ENCODE results near the gene SHANK1. TPM values are rescaled to one million over a fixed set of nuclear protein-coding genes. Genes with fewer than 3 reads are reported as not detected.

SHANK1 gene
- total and polyA plus RNA-seq, 2 donors (not counting 3 experiments of a cell fraction or from before 2014, with no cell fraction given) = 0.66 to 1.9 TPM

GRCh38 chr19:50720921-50721381, 1.3 kb upstream of the SHANK1 start:
- H3K4me2 ChIP-seq (ENCODE audit: insufficient read depth, low read length) = no peak overlapping the region
- intact Hi-C loops (cut with micrococcal nuclease) (loop anchor here (5.0 kb wide), 3 partner anchors 114 to 394 kb away; partner anchors contain the start of gene KCNC3), dilution Hi-C loops (cut with MboI; ENCODE audit: extremely low pct_ligation_motif_present, low sequenced_read_pairs) (no loop called here)
- no peaks in the 10 kb centered on the region for H3K36me3 ChIP-seq (ENCODE audit: control insufficient read depth in 2 of 2, extremely low read depth in 1 of 2, insufficient read depth in 2 of 2, low read length in 2 of 2)
- no peaks in the 10 kb centered on the region for H3K9me3 ChIP-seq (replicated peaks; ENCODE audit: control insufficient read depth, insufficient read depth, low read length)
- no peak overlapping the region for H3K27ac ChIP-seq (ENCODE audit: insufficient read depth, low read depth, low read length)
- H3K9me1 ChIP-seq (replicated peaks; ENCODE audit: control insufficient read depth, extremely low read depth, insufficient read depth, low read length) = no peaks in the 10 kb centered on the region
- H3K27me3 ChIP-seq (ENCODE audit: control insufficient read depth in 2 of 2, insufficient read depth in 2 of 2, low read length in 2 of 2) = peaks cover 3% of the 10 kb centered on the region in 2 experiments
- DNase-seq (ENCODE audit: low read depth, low spot score) = no peak
- ChIA-PET POLR2A (interaction anchor here (0.6 kb wide), 1 partner anchor 8 kb away, joined by 5 read pairs; no protein-coding TSS in a partner anchor), CTCF (interaction anchor here (0.6 to 1.4 kb wide), 7 partner anchors 15 to 936 kb away, joined by 3 to 7 read pairs (median 3); no protein-coding TSS in a partner anchor)
- BruUV-seq (replicated peaks) = no TSS peak
- TF ChIP-seq CTCF (IDR thresholded peaks at IDR 0.05; ENCODE audit: extremely low read depth in 1 of 2, insufficient read depth in 1 of 2, low read depth in 1 of 2, low read length in 2 of 2) (peak in 1 of 2 donors; percentile 14), JUN (IDR thresholded peaks at IDR 0.05; ENCODE audit: borderline replicate concordance, insufficient read depth, insufficient read length, low read depth) (no peak)
- no peak overlapping the region for H3K9ac ChIP-seq (replicated peaks; ENCODE audit: extremely low read depth, insufficient read depth, low read length)
- H3K4me1 ChIP-seq (ENCODE audit: control insufficient read depth, extremely low read depth, insufficient read depth, low read length) = peaks cover 16% of the 10 kb centered on the region
- FAIRE-seq = no peak
- no peak overlapping the region for H2AFZ ChIP-seq (ENCODE audit: low read depth, low read length)
- H4K20me1 ChIP-seq (replicated peaks; ENCODE audit: control insufficient read depth, extremely low read depth, insufficient read depth, low read length) = no peaks in the 10 kb centered on the region
- no peak overlapping the region for H3K4me3 ChIP-seq (replicated peaks in 1 of 3; ENCODE audit: insufficient read depth in 1 of 3, low read depth in 1 of 3, low read length in 3 of 3)
- H3K79me2 ChIP-seq (ENCODE audit: control insufficient read depth, insufficient read depth, low read length) = no peaks in the 10 kb centered on the region

GRCh38 chr19:50720181-50720920, 749 bp upstream of the SHANK1 start:
- FAIRE-seq = no peak
- no peak overlapping the region for H3K27ac ChIP-seq (ENCODE audit: insufficient read depth, low read depth, low read length)
- dilution Hi-C loops (cut with MboI; ENCODE audit: extremely low pct_ligation_motif_present, low sequenced_read_pairs) = no loop called here
- ChIA-PET CTCF (interaction anchor here (0.6 to 1.4 kb wide), 6 partner anchors 15 to 64 kb away, joined by 3 to 7 read pairs (median 4); no protein-coding TSS in a partner anchor), POLR2A (interaction anchor here (0.6 kb wide), 2 partner anchors 9 to 58 kb away, joined by 4 to 5 read pairs; no protein-coding TSS in a partner anchor)
- H4K20me1 ChIP-seq (replicated peaks; ENCODE audit: control insufficient read depth, extremely low read depth, insufficient read depth, low read length) = no peaks in the 10 kb centered on the region
- no peaks in the 10 kb centered on the region for H3K36me3 ChIP-seq (ENCODE audit: control insufficient read depth in 2 of 2, extremely low read depth in 1 of 2, insufficient read depth in 2 of 2, low read length in 2 of 2)
- DNase-seq (ENCODE audit: low read depth, low spot score) = no peak
- TF ChIP-seq CTCF (IDR thresholded peaks at IDR 0.05; ENCODE audit: extremely low read depth in 1 of 2, insufficient read depth in 1 of 2, low read depth in 1 of 2, low read length in 2 of 2) (no peak), MYC (IDR thresholded peaks at IDR 0.05; ENCODE audit: low read depth, low read length) (no peak), JUN (IDR thresholded peaks at IDR 0.05; ENCODE audit: borderline replicate concordance, insufficient read depth, insufficient read length, low read depth) (no peak), EZH2 (IDR thresholded peaks at IDR 0.05; ENCODE audit: borderline replicate concordance, low read depth, low read length, severe bottlenecking) (no peak), GATA2 (IDR thresholded peaks at IDR 0.05; ENCODE audit: insufficient read depth, insufficient read length, low read depth, low read length) (no peak), POLR2AphosphoS5 (IDR thresholded peaks at IDR 0.05; ENCODE audit: insufficient read depth, low read depth, low read length) (no peak)
- no peaks in the 10 kb centered on the region for H3K9me3 ChIP-seq (replicated peaks; ENCODE audit: control insufficient read depth, insufficient read depth, low read length)
- peaks cover 16% of the 10 kb centered on the region for H3K4me1 ChIP-seq (ENCODE audit: control insufficient read depth, extremely low read depth, insufficient read depth, low read length)
- intact Hi-C loops (cut with micrococcal nuclease) = loop anchor here (5.0 kb wide), 3 partner anchors 113 to 393 kb away; partner anchors contain the start of gene KCNC3
- BruUV-seq (replicated peaks) = no TSS peak
- H3K4me3 ChIP-seq (replicated peaks in 1 of 3; ENCODE audit: insufficient read depth in 1 of 3, low read depth in 1 of 3, low read length in 3 of 3) = no peak overlapping the region
- peaks cover 3% of the 10 kb centered on the region in 2 experiments for H3K27me3 ChIP-seq (ENCODE audit: control insufficient read depth in 2 of 2, insufficient read depth in 2 of 2, low read length in 2 of 2)
- H3K79me2 ChIP-seq (ENCODE audit: control insufficient read depth, insufficient read depth, low read length) = no peaks in the 10 kb centered on the region
- H3K9me1 ChIP-seq (replicated peaks; ENCODE audit: control insufficient read depth, extremely low read depth, insufficient read depth, low read length) = no peaks in the 10 kb centered on the region
- no peak overlapping the region for H3K9ac ChIP-seq (replicated peaks; ENCODE audit: extremely low read depth, insufficient read depth, low read length)
- no peak overlapping the region for H2AFZ ChIP-seq (ENCODE audit: low read depth, low read length)
- no peak overlapping the region for H3K4me2 ChIP-seq (ENCODE audit: insufficient read depth, low read length)

Measured in endothelial cell of umbilical vein (primary cell).